ENCODE data around the gene CEP63.

DNA sequence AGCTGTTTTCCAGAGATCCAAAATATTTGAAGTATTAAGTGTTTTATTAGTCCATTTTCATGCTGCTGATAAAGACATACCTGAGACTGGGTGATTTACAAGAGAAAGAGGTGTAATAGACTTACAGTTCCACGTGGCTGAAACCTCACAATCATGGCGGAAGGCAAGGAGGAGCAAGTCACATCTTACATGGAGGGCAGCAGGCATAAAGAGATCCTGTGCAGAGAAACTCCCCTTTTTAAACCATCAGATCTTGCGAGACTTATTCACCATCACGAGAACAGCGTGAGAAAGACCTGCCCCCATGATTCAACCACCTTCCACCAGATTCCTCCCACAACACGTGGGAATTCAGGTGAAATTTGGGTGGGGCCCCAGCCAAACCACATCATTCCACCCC lies 82.9 kb downstream of the CEP63 start:
- TF ChIP-seq, protein P1, sequence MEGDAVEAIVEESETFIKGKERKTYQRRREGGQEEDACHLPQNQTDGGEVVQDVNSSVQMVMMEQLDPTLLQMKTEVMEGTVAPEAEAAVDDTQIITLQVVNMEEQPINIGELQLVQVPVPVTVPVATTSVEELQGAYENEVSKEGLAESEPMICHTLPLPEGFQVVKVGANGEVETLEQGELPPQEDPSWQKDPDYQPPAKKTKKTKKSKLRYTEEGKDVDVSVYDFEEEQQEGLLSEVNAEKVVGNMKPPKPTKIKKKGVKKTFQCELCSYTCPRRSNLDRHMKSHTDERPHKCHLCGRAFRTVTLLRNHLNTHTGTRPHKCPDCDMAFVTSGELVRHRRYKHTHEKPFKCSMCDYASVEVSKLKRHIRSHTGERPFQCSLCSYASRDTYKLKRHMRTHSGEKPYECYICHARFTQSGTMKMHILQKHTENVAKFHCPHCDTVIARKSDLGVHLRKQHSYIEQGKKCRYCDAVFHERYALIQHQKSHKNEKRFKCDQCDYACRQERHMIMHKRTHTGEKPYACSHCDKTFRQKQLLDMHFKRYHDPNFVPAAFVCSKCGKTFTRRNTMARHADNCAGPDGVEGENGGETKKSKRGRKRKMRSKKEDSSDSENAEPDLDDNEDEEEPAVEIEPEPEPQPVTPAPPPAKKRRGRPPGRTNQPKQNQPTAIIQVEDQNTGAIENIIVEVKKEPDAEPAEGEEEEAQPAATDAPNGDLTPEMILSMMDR (IDR thresholded peaks at IDR 0.05) = no peak
- TF ChIP-seq POLR2A (IDR thresholded peaks at IDR 0.05) = no peak
